GM06990 (cell line): Measurements from ENCODE around the gene ULK3.

Experiments
- DNase-seq: peaks from one replicate; pipeline ENCODE4 v3.0.0-alpha.2; 2011; ENCODE audit not compliant: insufficient read length; ENCODE audit errors: extremely low read depth
- H3K27me3 ChIP-seq: replicated peaks from 2 replicates; pipeline ENCODE4 v1.6.0; 2011; ENCODE audit warnings: low read length; ENCODE audit not compliant: control insufficient read depth, insufficient read depth
- H3K36me3 ChIP-seq: 2 replicates; pipeline ENCODE4 v1.5.1; 2011; ENCODE audit warnings: low read length; ENCODE audit not compliant: control insufficient read depth, insufficient read depth
- H3K4me3 ChIP-seq: replicated peaks from 2 replicates; pipeline ENCODE4 v1.5.1; 2011; ENCODE audit warnings: low read depth, mild to moderate bottlenecking, control low read depth, low read length
- CTCF ChIP-seq: IDR thresholded peaks from 2 replicates; pipeline ENCODE4 v1.5.1; 2011; ENCODE audit warnings: low read length, control low read depth, mild to moderate bottlenecking, inconsistent platforms; ENCODE audit not compliant: insufficient read depth, poor library complexity, severe bottlenecking

ULK3 gene

GRCh38 chr15:74837482-74838136, 5.3 kb downstream of the ULK3 start:
- peaks cover 15% of the 10 kb centered on the region for H3K36me3 ChIP-seq
- no peaks in the 10 kb centered on the region for H3K27me3 ChIP-seq
- H3K4me3 ChIP-seq = no peak overlapping the region
- DNase-seq = no peak
- no peak for TF ChIP-seq CTCF

- TF ChIP-seq CTCF = no peak
- H3K36me3 ChIP-seq = peaks cover 14% of the 10 kb centered on the region
- DNase-seq = no peak
- no peaks in the 10 kb centered on the region for H3K27me3 ChIP-seq
- H3K4me3 ChIP-seq = no peak overlapping the region
Observed at GRCh38 chr15:74836846-74837245, 6.1 kb downstream of the ULK3 start.

GRCh38 chr15:74835312-74835823, 7.6 kb downstream of the ULK3 start:
- no peaks in the 10 kb centered on the region for H3K27me3 ChIP-seq
- peaks cover 14% of the 10 kb centered on the region for H3K36me3 ChIP-seq
- TF ChIP-seq CTCF = peak; percentile 89
- no peak for DNase-seq
- no peak overlapping the region for H3K4me3 ChIP-seq

GRCh38 chr15:74833376-74834107, 9.4 kb downstream of the ULK3 start:
- no peaks in the 10 kb centered on the region for H3K27me3 ChIP-seq
- no peak for TF ChIP-seq CTCF
- H3K36me3 ChIP-seq = peaks cover 10% of the 10 kb centered on the region
- no peak for DNase-seq
- H3K4me3 ChIP-seq = no peak overlapping the region

- Histone ChIP-seq H3K4me3 (no peak overlapping the region), H3K27me3 (no peaks in the 10 kb centered on the region), H3K36me3 (peaks cover 8% of the 10 kb centered on the region)
- DNase-seq = no peak
- no peak for TF ChIP-seq CTCF
Observed at GRCh38 chr15:74832826-74833225, 10.1 kb downstream of the ULK3 start.
